ENCODE data around the gene WDR38. TPM values are rescaled to one million over a fixed set of nuclear protein-coding genes. Genes with fewer than 3 reads are reported as not detected.

Gene WDR38
- total RNA-seq, 1 experiment from 2014 or later, result not detected

DNA sequence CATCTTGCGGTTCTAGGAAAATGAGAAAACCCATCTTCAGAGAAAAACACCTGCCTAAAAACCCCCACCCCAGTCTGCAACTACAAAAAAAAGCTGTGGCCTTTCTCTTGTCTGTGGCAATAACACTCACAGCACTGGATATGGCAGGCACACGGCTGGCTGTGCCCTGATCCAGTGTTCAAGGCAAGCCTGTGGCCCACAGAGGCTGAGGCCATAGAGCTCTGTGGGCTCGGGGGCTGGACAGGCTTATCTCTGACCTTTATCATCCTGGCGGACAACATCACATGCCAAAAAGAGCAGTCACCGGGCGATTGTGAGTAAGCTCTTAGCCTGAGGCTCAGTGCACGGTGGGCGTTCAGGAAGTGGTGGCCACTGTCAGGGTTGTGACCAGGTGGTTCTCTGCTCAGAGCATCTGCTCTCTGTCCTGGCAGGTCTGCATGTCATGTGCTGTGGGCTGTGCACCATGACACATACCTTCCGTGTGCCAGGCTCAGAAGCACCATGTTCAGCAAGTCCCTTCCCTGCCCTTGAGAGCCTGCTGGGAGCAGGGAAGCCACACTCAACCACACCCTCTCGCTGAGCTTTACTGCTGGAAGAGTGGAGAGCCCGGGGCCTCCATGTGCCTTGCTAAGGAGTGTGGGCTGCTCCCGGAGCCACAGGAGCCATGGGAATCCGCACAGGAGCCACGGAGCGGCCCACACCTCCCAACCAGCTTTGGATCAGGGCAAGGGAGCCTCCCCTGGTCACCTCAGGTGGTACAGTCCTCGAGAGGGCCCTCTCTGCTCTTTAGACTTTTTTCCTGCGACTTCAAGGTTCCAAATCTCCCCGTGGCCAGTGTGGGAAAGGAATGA lies 34.6 kb upstream of the WDR38 start:
- Histone ChIP-seq H3K4me3 (ENCODE audit: low read depth, low read length) (no peak overlapping the region), H3K36me3 (ENCODE audit: control insufficient read depth, insufficient read depth, low read length) (no peaks in the 10 kb centered on the region), H3K27me3 (replicated peaks; ENCODE audit: control insufficient read depth, insufficient read depth, low read length) (no peaks in the 10 kb centered on the region), H3K9me3 (no peaks in the 10 kb centered on the region), H3K4me1 (peaks cover 18% of the 10 kb centered on the region)
- Mint-ChIP-seq H3K4me3 (ENCODE audit: unreplicated experiment) (peak overlapping the region; percentile 25), H3K27ac (ENCODE audit: unreplicated experiment) (peak overlapping the region; percentile 82), H3K36me3 (ENCODE audit: insufficient read depth, unreplicated experiment) (peaks cover 4% of the 10 kb centered on the region), H3K4me1 (ENCODE audit: low read depth, unreplicated experiment) (peaks cover 8% of the 10 kb centered on the region), H3K27me3 (ENCODE audit: insufficient read depth, unreplicated experiment) (no peaks in the 10 kb centered on the region), H3K9me3 (ENCODE audit: unreplicated experiment) (no peaks in the 10 kb centered on the region)
- ChIA-PET POLR2A (interaction anchor here (0.6 kb wide), 3 partner anchors 48 to 889 kb away, joined by 3 to 4 read pairs (median 3); partner anchors contain the start of gene MAPKAP1), CTCF (interaction anchor here (0.6 to 2.2 kb wide), 8 partner anchors 20 to 48 kb away, joined by 3 to 23 read pairs (median 4); partner anchors contain the start of genes NR6A1, OLFML2A and WDR38)
- intact Hi-C loops (cut with micrococcal nuclease; ENCODE audit: unreplicated experiment), result loop anchor here (1.0 to 2.0 kb wide), 2 partner anchors 34 to 44 kb away; partner anchors contain the start of gene WDR38
- TF ChIP-seq, protein P1, sequence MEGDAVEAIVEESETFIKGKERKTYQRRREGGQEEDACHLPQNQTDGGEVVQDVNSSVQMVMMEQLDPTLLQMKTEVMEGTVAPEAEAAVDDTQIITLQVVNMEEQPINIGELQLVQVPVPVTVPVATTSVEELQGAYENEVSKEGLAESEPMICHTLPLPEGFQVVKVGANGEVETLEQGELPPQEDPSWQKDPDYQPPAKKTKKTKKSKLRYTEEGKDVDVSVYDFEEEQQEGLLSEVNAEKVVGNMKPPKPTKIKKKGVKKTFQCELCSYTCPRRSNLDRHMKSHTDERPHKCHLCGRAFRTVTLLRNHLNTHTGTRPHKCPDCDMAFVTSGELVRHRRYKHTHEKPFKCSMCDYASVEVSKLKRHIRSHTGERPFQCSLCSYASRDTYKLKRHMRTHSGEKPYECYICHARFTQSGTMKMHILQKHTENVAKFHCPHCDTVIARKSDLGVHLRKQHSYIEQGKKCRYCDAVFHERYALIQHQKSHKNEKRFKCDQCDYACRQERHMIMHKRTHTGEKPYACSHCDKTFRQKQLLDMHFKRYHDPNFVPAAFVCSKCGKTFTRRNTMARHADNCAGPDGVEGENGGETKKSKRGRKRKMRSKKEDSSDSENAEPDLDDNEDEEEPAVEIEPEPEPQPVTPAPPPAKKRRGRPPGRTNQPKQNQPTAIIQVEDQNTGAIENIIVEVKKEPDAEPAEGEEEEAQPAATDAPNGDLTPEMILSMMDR (IDR thresholded peaks at IDR 0.05; ENCODE audit: insufficient read depth in 1 of 2, low read depth in 1 of 2, low read length in 1 of 2, severe bottlenecking in 1 of 2, unreplicated experiment in 1 of 2), result no peak
- no TSS peak for BruUV-seq (replicated peaks)
- peak; percentile 82 to 92 for DNase-seq

DNA sequence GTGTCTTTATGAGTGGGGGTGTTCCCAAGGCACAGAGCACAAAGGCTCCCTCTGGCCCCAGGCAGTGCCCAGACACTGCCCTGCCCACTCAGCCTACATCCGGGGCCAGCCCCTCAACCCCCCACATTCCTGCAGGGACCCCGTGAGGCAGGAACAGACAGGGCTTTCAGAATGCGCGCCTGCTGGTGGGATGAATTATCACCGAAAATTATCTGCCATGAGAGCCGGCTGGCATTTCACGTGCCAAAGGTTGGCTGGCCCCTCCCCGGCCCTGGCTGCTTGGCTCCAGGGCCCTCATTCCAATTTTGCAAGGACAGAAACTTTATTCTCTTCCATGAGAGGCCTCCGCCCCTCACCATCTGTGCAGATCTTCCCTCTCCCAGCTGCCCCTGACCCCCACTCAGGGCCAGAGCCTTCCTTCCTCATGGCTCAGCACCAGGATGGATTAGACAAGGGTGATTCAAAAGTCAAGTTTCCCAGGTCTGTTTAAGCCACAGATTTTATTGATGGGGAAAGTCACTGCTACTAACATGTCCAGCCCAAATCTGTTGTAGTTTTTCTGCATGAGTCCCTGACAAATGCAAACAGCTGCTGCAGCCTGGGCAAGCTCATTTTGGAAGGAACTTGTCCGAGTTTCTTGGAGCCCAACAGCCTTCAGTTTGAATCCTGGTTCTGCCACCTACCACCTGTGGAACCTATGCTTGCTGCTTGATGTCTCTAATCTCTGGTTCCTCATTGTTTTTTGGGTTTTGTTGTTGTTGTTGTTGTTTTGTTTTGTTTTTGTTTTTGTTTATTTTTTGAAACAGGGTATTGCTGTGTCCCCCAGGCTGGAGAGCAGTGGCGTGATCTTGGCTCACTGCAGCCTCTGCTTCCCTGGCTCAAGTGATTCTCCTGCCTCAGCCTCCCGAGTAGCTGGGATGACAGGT lies 32.3 kb upstream of the WDR38 start:
- BruUV-seq (replicated peaks), result no TSS peak
- no peak for DNase-seq
- H3K4me1 Mint-ChIP-seq (ENCODE audit: low read depth, unreplicated experiment), result peaks cover 8% of the 10 kb centered on the region
- H3K36me3 Mint-ChIP-seq (ENCODE audit: insufficient read depth, unreplicated experiment), result peaks cover 4% of the 10 kb centered on the region
- no peaks in the 10 kb centered on the region for H3K9me3 Mint-ChIP-seq (ENCODE audit: unreplicated experiment)
- TF ChIP-seq, protein P1 (IDR thresholded peaks at IDR 0.05; ENCODE audit: insufficient read depth in 1 of 2, low read depth in 1 of 2, low read length in 1 of 2, severe bottlenecking in 1 of 2, unreplicated experiment in 1 of 2), result no peak
- Histone ChIP-seq H3K36me3 (ENCODE audit: control insufficient read depth, insufficient read depth, low read length) (no peaks in the 10 kb centered on the region), H3K4me3 (ENCODE audit: low read depth, low read length) (no peak overlapping the region), H3K27me3 (replicated peaks; ENCODE audit: control insufficient read depth, insufficient read depth, low read length) (no peaks in the 10 kb centered on the region), H3K4me1 (peaks cover 18% of the 10 kb centered on the region), H3K9me3 (no peaks in the 10 kb centered on the region)
- no peak overlapping the region for H3K27ac Mint-ChIP-seq (ENCODE audit: unreplicated experiment)
- CTCF ChIA-PET, result no interaction called here
- POLR2A ChIA-PET, result no interaction called here
- no peak overlapping the region for H3K4me3 Mint-ChIP-seq (ENCODE audit: unreplicated experiment)
- H3K27me3 Mint-ChIP-seq (ENCODE audit: insufficient read depth, unreplicated experiment), result no peaks in the 10 kb centered on the region
- intact Hi-C loops (cut with micrococcal nuclease; ENCODE audit: unreplicated experiment), result no loop called here

Data from Caco-2 (cell line).